ENCODE data around the gene TLX2.

The TLX2 gene

DNA sequence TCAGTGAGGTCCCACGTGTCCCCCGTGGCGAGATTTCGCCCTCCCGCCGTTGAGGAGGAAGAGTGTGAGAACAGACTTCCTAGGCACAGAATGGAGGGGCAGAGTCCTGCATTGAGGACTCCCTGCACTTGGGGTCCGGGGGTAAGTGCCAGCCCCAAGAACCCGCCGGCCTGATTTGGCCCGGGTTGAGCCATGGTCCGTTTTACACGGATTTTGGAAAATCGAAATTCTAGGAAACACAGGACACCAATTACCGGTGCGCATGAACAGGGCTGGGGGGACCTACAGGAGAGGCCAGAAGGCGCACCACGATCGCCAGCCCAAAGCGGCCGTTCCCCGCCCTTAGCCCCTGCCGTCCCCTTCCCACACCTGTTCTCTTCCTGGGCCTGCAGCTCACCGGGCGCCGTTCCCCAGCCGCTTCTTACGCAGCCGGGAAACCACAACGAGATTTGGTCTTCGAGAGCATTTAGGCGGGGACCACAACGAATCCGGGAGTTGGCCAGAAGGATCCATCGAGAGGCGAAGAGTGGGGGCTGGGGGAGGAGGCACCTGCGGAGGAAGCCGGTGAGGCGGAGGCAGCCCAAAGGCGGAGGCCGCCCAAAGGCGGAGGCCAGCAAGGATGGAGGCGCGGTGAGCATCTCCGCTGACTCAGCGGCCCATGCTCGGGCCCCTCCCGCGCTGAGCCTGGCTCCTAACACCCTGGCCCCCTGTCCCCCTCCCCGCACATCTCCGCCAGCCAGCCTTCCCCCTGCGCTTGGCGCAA, 464 bp upstream of the TLX2 start:
- peak in 1 of 2 donors; percentile 19 for DNase-seq

DNA sequence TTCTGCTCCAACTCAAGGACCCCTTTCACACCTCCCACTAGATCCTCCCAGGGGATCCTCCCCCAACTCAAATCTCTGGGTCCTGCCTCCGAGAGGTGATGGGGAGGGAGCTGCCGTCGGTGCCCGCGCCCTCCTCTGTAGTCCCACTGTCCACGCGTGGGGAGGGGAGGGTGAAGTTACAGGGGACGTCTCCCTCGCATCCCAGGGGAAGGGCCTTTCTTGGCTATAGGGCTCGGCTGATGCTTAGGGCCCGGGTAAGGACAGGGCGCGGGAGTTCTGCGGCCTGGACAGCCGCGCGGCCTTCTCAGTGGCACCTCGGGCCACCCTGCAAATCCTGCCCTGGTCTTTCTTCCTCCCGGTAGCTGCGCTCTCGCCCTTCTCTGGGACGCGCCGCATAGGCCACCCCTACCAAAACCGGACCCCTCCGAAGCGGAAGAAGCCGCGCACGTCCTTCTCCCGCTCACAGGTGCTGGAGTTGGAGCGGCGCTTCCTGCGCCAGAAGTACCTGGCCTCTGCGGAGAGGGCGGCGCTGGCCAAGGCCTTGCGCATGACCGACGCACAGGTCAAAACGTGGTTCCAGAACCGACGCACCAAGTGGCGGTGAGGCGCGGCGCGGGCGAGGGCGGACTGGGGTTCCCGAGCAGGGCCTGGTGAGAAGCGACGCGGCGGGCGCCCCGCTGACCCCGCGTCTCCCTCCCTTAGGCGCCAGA, 1.2 kb downstream of the TLX2 start:
- no peak for DNase-seq

DNA sequence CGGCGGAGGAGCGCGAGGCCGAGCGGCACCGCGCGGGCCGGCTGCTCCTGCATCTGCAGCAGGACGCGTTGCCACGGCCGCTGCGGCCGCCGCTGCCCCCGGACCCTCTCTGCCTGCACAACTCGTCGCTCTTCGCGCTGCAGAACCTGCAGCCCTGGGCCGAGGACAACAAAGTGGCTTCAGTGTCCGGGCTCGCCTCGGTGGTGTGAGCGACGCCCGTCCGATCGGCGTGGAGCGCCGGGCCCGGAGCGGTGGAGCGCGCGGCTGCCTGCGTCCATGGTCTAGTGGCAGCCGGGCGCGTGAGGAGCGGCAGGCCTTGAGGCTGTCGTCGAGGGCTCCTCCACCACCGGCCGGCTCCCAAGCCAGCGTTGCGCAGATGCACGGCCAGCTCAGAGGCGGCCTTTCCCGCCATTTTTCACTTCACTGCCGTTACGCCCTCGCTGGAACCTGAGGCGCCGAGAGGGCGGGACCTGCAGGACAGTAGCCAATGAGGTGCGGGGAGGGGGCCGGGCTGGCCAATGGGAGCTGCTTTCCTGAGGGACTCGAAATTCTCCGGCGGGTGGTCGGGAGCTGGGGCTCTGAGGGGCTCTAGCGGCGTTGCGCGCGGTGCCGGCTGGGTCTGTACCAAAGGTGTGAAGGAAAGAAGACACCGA, 1.9 kb downstream of the TLX2 start:
- peak; percentile 74 to 76 for DNase-seq

DNA sequence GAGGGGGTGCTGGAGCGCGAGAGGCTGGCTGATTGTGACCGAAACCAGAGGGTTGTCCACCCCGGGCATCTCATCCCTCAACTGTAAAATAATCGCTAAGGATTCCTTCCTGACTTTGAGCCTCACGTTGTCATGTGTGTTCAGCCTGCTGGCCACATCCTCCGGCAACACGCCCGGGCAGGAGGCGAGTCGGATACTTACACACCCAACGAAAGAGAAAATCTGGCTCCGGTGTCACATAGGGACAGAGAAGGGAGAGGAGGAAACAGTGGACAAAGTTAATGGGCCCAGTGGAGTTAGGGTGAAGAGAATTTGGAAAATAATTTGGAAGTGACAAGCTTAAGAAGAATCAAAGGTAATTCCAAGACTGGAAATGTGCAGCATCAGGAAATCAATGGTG, 2.4 kb downstream of the TLX2 start:
- no peak for DNase-seq

DNA sequence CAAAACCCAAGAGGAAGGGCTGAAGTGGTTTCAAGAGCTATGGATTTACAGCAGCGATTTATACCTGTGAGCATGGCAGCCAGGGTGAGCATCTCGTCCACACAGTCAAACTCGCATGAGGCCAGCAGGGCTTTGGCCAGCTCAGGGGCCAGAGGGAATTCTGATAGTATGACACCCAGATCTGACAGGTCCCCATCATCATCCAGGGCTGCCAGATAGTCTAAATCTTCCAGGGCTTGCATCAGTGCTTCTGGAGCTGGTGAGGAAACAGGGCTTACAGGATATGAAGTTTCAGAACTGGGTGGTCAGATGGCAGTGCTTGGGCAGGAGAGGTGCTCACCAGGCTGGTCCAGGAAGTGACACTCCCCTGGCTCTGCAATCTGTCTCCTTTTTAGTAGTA, 8.3 kb downstream of the TLX2 start:
- DNase-seq: no peak

DNA sequence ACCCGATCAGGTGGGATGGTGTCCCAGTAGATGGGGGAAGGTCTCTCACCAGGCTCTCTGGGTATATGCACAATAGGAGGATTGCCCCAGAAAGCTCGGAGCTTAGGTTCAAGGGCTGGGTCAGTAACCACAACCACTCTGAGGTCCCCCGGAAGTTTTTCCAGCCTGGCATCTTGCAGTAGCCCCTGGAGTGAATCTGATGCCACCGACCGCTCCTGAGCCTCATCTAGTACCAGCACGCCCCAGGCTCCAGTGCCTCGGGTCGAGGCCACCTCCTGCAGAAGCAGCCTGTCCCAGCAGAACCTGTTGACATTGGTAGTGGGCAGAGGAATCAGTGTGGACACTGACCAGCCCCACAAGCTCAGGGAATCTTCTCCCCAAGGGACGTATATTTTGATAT, 9.8 kb downstream of the TLX2 start:
- DNase-seq: no peak

DNA sequence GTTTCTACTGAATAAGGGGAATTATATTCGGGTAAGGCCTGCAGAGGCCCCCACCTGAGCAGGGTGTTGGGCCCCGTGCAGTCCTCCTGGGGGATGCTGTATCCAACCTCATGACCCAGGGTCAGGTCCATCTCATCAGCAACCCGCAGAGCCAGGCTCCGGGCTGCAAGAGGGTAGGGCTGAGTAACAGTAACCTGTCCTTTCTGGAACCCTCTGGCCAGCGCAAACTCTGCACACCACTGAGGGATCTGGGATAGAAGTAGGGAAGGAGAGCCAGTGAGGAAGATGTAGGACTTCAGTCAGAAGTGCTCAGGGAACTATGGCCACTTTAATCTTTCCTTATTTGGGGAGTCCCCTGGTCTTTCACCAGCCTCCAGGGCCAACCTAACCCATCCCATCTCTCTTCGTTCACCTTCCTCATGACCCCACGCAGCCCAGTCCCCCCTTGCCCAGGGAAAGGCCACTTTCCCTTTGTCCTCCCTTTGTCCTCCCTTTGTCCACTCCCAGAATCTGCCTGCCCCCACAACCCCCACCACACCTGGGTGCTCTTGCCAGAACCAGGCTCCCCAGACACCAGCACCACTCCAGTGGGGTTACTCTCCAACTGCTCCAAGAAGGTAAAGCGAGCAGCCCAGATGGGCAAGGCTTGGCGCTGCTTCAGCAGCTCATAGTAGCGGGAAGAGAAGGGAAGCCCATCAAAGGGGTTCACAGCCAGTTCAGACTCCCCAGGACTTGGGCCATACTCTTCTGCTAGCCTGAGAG, 10.9 kb downstream of the TLX2 start:
- DNase-seq: no peak

DNA sequence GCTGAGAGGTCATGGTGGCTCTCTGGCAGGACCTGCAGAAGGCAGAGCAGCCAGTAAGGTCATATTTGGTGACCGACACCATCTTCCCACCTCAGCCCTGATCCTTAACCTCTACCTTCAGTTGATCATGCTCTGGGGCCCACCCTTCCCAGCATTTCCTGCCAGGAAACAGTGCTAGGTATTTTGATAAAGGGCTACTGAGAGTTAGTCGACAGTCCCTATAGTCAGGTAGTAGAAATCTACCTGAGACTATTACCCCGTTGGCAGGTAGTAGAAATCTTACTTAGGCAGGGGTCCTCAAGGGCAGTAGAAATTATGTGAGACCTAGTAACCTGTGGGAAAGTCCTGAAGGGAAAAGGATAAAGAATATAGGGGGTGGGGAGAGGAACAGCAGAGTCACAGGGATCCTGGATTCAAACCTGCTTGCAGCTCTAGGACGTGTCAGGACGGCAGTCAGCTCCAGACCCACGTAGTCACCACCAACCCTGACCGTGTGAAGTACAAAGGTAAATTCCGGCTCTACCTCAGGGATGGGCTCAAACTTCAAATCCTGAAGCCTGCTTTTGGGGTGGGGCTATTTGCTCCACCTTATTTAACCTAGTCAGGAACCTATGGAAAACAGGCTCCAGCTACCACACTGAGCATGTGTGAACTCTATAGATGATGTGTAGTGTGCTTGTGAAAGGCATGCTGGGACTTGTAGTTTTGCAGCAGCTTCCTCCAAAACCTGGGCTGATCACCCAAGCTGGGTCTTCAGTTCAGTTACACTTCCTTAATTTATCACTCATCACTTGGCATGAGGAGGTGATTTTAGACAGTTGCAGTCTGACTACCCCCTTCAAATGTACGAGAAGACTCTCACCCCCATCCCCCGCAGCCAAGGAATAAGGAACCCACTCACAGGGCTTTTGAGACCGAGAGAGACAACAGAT, 11.7 kb downstream of the TLX2 start, which contains the start of gene DQX1:
Gene DQX1 (minus strand): TSS at position 515 of the 932 bp plus-strand sequence. CDS start 502 bp downstream, at position 13.
- DNase-seq: no peak

DNA sequence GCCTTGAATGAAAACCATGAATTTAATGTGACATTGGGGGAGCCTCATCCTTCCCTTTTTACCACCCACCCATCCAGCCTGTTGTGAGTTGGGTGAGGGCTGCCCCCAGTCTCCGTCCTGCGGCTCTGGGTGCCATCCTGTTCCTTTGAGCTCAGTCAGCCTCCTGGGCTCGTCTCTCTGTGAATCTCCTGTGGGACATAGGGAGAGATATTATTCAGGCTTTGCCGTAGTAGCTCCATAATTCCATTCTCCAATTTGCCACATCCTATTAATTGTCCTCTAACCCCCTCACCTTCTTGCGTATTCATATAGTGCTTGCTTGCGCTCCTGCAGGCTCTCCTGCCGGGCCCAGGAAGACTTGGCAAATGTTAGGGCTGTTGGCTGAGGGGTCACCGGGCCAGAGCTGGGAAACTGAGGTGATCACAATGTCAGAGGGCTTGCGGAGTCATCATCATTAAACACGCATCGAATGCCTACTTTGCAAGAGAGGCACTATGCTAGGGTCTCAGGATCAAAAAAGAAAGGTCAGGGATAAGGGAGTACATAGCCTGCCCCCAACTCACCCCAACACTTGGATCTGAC, 12.5 kb downstream of the TLX2 start:
- no peak for DNase-seq

DNA sequence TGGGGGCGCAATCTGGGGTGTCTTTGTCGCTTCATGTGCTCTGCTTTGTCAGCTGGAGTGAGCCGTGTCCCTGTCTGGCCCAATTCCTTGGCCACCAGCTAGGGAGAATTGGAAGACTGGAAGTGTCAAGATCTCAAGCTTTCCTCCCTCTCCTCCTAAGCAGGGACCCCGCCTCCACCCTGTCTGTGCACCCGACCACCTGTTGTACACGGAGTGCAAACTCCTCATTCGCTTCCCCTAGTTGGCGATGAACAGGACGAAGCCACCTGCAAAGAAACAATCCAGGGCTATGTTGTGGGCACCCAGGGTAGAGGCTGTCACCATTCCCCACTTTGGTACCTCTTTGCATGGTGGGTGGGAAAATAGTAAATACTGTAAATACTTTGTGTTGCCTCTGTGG, 13.5 kb downstream of the TLX2 start:
- DNase-seq: no peak

DNA sequence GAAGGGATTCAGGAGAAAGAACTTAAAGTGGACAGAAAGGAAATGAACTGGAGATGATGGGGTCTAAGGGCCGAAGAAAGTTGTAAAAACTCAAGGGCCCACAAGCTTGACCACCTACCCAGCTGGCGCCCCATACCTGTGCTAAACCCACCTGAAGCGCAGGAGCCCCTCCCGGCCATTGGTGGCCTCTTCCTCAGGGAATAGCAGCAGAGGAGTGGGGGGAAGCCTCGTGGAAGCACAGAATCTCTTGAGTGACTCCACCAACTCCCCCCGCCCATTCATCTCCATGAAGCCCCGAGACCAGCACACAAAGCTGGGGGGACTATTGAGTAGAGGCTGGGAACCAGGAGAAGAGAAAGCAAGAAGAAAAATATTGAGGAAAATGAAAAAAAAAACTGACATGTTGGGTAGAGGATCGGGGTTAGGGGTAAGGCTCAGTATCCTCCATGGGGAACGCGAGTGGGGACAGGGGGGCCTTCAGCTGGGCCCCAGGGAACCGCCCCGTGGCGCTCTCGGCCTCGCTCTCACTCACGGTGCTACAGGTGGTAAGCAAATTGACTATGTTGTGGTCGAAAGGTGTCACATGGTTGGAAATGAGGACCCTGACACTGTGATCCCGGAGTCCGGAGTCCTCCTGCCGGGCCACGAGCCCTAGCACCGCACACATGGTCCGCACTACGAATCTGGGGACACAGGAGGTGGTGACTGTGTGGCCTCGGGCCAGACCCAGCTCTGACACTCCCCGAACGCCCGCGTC, 14.5 kb downstream of the TLX2 start:
- DNase-seq: no peak

DNA sequence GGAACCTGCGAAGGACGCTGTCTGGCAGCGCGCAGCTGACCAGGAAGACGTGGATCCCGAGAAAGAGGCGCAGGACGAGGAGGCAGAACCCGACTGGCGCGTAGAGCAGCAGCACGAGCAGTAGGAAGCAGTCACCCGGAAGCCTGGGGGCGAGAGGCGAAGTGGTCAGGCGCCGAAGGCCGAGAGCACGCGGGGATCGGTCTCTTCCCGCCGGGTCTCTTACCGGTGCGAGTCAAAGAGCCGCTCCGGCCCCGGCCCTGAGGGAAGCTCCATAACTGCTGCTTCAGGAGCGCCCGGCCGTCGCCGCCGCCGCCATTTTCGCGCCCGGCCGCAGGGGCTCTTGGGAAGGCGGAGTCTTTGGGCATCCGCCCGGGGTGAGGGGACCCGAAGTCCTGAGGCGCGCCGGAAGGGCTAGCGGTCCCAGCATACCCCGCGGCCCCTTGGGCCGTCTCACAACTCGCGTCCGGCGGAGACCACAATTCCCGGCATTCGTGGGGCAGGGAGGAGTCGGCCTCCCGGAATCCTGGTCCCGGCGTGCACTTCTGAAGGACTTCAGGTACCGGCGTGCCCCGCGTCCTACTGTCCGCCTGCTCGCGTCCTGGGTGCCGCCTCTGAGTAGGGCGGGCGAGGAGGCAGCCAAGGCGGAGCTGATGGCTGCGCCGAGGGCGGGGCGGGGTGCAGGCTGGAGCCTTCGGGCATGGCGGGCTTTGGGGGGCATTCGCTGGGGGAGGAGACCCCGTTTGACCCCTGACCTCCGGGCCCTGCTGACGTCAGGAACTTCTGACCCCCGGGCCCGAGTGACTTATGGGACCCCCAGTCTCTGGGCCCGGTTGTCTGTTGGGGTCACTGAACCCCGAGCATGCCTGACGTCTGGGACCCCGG, 15.3 kb downstream of the TLX2 start, which contains the start of the genes AUP1 and HTRA2:
Gene AUP1 (minus strand): TSS at position 350 of the 882 bp plus-strand sequence. CDS start 77 bp downstream, at position 273.
Gene HTRA2 (plus strand): TSS at position 577 of the 882 bp plus-strand sequence. CDS start 74 bp downstream, at position 651.
- DNase-seq: peak; percentile 81 to 85

DNA sequence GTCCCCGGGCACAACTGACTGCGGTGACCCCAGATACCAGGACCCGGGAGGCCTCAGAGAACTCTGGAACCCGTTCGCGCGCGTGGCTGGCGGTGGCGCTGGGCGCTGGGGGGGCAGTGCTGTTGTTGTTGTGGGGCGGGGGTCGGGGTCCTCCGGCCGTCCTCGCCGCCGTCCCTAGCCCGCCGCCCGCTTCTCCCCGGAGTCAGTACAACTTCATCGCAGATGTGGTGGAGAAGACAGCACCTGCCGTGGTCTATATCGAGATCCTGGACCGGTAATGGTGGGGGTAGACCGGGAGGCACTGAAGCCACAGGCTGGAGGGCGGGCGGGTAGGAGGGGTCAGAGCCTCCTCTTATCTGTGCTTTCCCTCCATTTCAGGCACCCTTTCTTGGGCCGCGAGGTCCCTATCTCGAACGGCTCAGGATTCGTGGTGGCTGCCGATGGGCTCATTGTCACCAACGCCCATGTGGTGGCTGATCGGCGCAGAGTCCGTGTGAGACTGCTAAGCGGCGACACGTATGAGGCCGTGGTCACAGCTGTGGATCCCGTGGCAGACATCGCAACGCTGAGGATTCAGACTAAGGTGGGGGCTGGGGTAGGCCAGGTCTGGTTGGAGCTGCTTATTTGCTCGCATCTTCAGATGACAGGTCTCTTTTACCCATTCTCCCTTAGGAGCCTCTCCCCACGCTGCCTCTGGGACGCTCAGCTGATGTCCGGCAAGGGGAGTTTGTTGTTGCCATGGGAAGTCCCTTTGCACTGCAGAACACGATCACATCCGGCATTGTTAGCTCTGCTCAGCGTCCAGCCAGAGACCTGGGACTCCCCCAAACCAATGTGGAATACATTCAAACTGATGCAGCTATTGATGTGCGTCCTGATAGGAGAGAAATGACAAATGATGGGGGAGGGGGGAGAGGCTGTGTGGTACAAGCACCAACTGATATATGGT, 16.3 kb downstream of the TLX2 start:
- DNase-seq: peak in 1 of 2 donors; percentile 32

DNA sequence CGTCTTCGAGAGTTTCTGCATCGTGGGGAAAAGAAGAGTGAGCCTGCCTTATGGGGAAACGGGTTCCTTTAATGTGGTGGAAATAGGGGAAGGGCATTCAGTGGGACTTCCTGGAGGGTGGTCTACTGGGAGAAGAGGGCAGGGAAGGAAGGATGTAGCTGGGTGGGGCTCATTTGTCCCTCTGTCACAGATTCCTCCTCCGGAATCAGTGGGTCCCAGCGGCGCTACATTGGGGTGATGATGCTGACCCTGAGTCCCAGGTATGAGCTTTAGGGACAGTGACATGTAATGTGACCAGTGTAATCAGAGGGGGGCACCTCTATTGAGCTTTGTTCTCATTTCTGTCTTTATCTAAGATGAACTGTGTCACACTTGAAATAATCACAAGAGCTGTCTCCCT, 17.4 kb downstream of the TLX2 start:
- no peak for DNase-seq

DNA sequence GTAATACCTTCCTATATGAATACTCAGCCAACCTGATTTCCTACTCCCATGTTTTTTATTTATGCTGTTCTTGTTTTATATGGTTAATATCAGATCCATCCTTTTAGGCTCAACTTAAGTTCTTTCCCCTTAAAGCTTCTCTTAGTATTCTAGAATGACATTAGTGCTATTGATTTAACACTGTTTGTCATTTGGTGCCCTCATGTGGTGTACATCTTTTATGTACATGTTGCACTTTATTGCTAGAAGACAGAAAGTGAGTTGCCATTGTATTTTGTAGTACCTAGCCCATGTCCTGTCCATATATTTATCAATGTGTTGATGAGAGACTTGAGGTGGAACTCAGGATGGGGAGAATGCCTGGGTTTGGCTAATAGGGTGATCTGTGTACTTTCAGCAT, 18.0 kb downstream of the TLX2 start:
- no peak for DNase-seq

DNA sequence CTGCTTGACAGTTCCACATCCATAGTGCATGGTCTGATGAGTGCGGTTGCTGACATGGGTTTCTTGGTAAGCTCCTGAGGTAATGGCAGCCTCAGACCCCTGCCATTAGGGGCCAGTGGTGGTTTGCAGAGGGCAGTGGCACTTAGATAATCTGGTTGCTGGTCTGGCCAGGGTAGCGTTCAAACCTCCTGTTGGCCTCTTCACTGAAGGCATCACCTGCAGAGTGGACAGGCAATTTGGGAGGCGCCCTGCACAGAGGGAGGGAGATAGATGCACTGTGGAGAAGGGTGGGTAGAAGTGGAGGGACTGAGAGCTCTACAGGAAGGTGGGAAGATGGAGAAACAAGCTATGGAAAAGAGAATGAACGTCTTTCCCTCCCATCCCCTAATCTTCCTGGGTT, 19.2 kb downstream of the TLX2 start:
- no peak for DNase-seq

DNA sequence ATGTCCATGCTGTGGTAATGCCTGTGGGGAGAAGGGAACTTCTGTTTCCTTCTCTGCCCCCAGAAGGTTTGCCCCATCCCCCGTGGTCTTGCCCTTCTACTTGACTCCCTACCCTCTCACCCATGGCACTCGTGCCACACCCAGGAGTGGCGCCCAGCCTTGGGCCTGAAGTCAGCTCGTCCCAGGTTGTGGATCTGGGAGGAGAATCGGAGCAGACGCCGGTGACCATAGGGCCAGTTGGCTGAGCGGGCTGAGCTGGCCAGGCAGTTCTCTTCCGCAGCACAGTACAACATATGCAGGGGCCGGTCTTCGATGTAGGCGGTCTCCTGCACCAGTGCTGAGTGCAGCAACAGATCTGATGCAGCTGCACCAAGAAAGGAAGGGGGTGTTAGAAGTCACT, 20.2 kb downstream of the TLX2 start:
- DNase-seq: no peak

DNA sequence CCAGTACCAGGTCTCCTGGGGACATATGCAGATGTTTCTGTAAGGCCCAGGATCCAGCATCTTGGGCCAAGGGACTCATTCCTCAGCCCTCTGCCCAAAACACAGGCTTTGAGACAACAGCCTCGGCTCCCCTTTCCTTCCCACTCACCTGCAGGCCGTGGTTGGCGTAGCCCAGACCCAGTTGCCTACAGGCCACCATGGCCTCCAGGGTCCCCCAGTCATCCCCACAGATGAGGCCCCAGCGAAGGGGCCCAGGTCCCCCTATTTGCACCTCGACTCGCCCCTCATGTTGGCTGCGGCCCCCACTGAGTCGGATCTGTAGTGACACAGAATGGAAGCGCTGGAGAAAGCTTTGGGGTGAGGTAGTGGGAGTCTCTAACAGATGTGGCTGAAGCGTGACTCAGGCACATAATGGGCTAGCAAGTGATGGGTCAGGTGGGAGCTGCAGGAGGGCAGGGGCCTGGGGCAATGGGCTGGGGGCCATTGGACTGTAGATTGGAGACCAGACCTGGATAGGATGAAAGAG, 21.3 kb downstream of the TLX2 start:
- no peak for DNase-seq
